ENCODE data around the gene PLEKHO2.

GRCh38 chr15:64855205-64855975 lies 13.7 kb downstream of the PLEKHO2 start:
- TF ChIP-seq CTCF (IDR thresholded peaks at IDR 0.05; ENCODE audit: insufficient read depth, low read length, poor library complexity, severe bottlenecking) (no peak), EZH2phosphoT487 (conservative IDR thresholded peaks at IDR 0.05; ENCODE audit: low read length) (no peak)
